Smooth muscle cell (in vitro differentiated cells): ENCODE measurements around the gene LTF. TPM values are rescaled to one million over a fixed set of nuclear protein-coding genes. Genes with fewer than 3 reads are reported as not detected.

Source experiments
- DNase-seq: peaks from one replicate; lab custom pipeline; 2025; ENCODE audit not compliant: unreplicated experiment; lab: John Stamatoyannopoulos, UW
- H2AFZ ChIP-seq: fragments of 200-600 bp; sonication (generic); 2 replicates; pipeline ENCODE4 v1.6.0; 2016; ENCODE audit warnings: antibody characterized with exemption, low read depth, mild to moderate bottlenecking
- H3F3A ChIP-seq: fragments of 200-600 bp; sonication (generic); 2 replicates; pipeline ENCODE4 v1.6.0; 2017; ENCODE audit warnings: antibody characterized with exemption, low read depth
- H3K27ac ChIP-seq: fragments of 200-600 bp; sonication (generic); 2 replicates; pipeline ENCODE4 v1.5.1; 2016; ENCODE audit warnings: low read depth, mild to moderate bottlenecking
- H3K27me3 ChIP-seq: fragments of 200-600 bp; sonication (generic); 2 replicates; pipeline ENCODE4 v1.6.1; 2016; ENCODE audit warnings: low read depth, mild to moderate bottlenecking
- H3K36me3 ChIP-seq: fragments of 200-600 bp; sonication (generic); 2 replicates; pipeline ENCODE4 v1.5.1; 2016; ENCODE audit warnings: low read depth
- H3K4me1 ChIP-seq: fragments of 200-600 bp; sonication (generic); 2 replicates; pipeline ENCODE4 v1.5.1; 2016; ENCODE audit warnings: low read depth
- H3K4me2 ChIP-seq: fragments of 200-600 bp; sonication (generic); 2 replicates; pipeline ENCODE4 v1.6.0; 2016; ENCODE audit warnings: mild to moderate bottlenecking
- H3K4me3 ChIP-seq: fragments of 200-600 bp; sonication (generic); 2 replicates; pipeline ENCODE4 v1.5.1; 2016; ENCODE audit warnings: mild to moderate bottlenecking
- H3K79me2 ChIP-seq: fragments of 200-600 bp; sonication (generic); 2 replicates; pipeline ENCODE4 v1.6.0; 2016; ENCODE audit warnings: low read depth, mild to moderate bottlenecking
- H3K9ac ChIP-seq: fragments of 200-600 bp; sonication (generic); 2 replicates; pipeline ENCODE4 v1.6.0; 2016; ENCODE audit warnings: low read depth
- H3K9me3 ChIP-seq: fragments of 200-600 bp; sonication (generic); replicated peaks from 2 replicates; pipeline ENCODE4 v1.5.1; 2016; ENCODE audit warnings: low read depth
- H4K20me1 ChIP-seq: fragments of 200-600 bp; sonication (generic); 2 replicates; pipeline ENCODE4 v1.6.0; 2016; ENCODE audit warnings: low read depth
- CTCF ChIP-seq: fragments of 200-600 bp; sonication (generic); IDR thresholded peaks from 2 replicates; pipeline ENCODE4 v1.5.1; 2017; ENCODE audit warnings: borderline replicate concordance, mild to moderate bottlenecking, antibody characterized with exemption; ENCODE audit not compliant: insufficient read depth, poor library complexity, severe bottlenecking
- WGBS: methylation state at CpG from one replicate; pipeline ENCODE4 v1.1.7; 2016; ENCODE audit warnings: low lambda C conversion rate; 5-methylcytosine and 5-hydroxymethylcytosine counted together
- polyA plus RNA-seq: library from polyadenylated mRNA; unstranded; fragments of >200 nt; fragmentation: Nextera tagmentation; extraction: Ambion mirVana; gene quantifications from 2 replicates; pipeline ENCODE4 v1.2.1, GENCODE V29; 2016
- total RNA-seq: library from RNA; depleted of rRNA; stranded (reverse); fragments of >200 nt; gene quantifications from 2 replicates; pipeline ENCODE4 v1.2.3, GENCODE V29; 2014

The LTF gene
- total and polyA plus RNA-seq, 2 experiments from 2014 or later = not detected

GRCh38 chr3:46490338-46491084 lies 25.8 kb upstream of the LTF start:
- no peaks in the 10 kb centered on the region for H3K27me3 ChIP-seq
- H3K4me2 ChIP-seq = no peak overlapping the region
- no peak for TF ChIP-seq CTCF
- H3F3A ChIP-seq = peaks cover 12% of the 10 kb centered on the region
- H3K79me2 ChIP-seq = no peaks in the 10 kb centered on the region
- no peak overlapping the region for H3K4me3 ChIP-seq
- no peaks in the 10 kb centered on the region for H4K20me1 ChIP-seq
- H3K9ac ChIP-seq = no peak overlapping the region
- DNase-seq = no peak
- 60% methylated on average over 6 of the region's 6 CpGs for WGBS
- H3K27ac ChIP-seq = peak overlapping the region; percentile 59
- no peak overlapping the region for H2AFZ ChIP-seq
- H3K36me3 ChIP-seq = no peaks in the 10 kb centered on the region
- no peaks in the 10 kb centered on the region for H3K9me3 ChIP-seq
- H3K4me1 ChIP-seq = no peaks in the 10 kb centered on the region

GRCh38 chr3:46489875-46490274 lies 25.2 kb upstream of the LTF start:
- H3K9ac ChIP-seq = no peak overlapping the region
- DNase-seq = no peak
- H2AFZ ChIP-seq = no peak overlapping the region
- peak overlapping the region; percentile 59 for H3K27ac ChIP-seq
- H3K4me1 ChIP-seq = no peaks in the 10 kb centered on the region
- H3K36me3 ChIP-seq = no peaks in the 10 kb centered on the region
- WGBS = 10% methylated on average over 1 of the region's 1 CpG
- H3K4me2 ChIP-seq = peak overlapping the region; percentile 35
- H4K20me1 ChIP-seq = no peaks in the 10 kb centered on the region
- no peaks in the 10 kb centered on the region for H3K27me3 ChIP-seq
- H3K79me2 ChIP-seq = no peaks in the 10 kb centered on the region
- H3K9me3 ChIP-seq = no peaks in the 10 kb centered on the region
- H3K4me3 ChIP-seq = no peak overlapping the region
- TF ChIP-seq CTCF = no peak
- H3F3A ChIP-seq = peaks cover 12% of the 10 kb centered on the region

DNA sequence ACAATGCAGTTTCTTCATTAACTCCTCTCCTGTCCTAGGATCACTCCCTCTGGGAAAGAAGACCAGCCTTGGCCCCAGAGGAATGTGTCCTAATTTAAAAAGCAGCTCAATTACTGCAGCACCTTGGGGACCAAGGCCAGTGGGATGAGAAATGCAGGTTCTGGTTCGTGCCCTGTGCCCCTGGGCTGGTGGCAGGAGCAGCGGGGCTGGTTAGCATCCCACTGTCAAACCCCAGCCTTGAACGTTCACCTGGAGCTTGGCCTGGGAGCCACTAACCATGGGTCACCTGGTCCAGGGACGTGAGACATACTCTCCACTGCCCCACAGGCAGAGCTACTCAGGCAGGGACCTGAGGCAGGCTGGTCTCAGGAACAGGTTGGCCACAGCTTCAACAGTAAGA lies 24.7 kb upstream of the LTF start:
- H3K4me2 ChIP-seq = no peak overlapping the region
- no peaks in the 10 kb centered on the region for H3K36me3 ChIP-seq
- no peak overlapping the region for H2AFZ ChIP-seq
- no peak for DNase-seq
- H3K9me3 ChIP-seq = no peaks in the 10 kb centered on the region
- WGBS = 79% methylated on average over 4 of the region's 4 CpGs
- H3K27me3 ChIP-seq = no peaks in the 10 kb centered on the region
- no peak overlapping the region for H3K9ac ChIP-seq
- H3K27ac ChIP-seq = peak overlapping the region; percentile 59
- H4K20me1 ChIP-seq = no peaks in the 10 kb centered on the region
- no peaks in the 10 kb centered on the region for H3K4me1 ChIP-seq
- TF ChIP-seq CTCF = no peak
- no peak overlapping the region for H3K4me3 ChIP-seq
- peaks cover 12% of the 10 kb centered on the region for H3F3A ChIP-seq
- H3K79me2 ChIP-seq = no peaks in the 10 kb centered on the region
